Measurements from ENCODE around the gene SOWAHB. TPM values are rescaled to one million over a fixed set of nuclear protein-coding genes. Genes with fewer than 3 reads are reported as not detected.

SOWAHB gene
- total RNA-seq, 1 experiment from 2014 or later, result 6.2 TPM

- POLR2A ChIA-PET (ENCODE audit: unreplicated experiment), result interaction anchor here (0.7 kb wide), 1 partner anchor 19 kb away, joined by 8 read pairs; no protein-coding TSS in a partner anchor
- H3K36me3 ChIP-seq (ENCODE audit: low read depth), result no peaks in the 10 kb centered on the region
- H4K20me1 ChIP-seq (ENCODE audit: insufficient read depth), result no peaks in the 10 kb centered on the region
- no peak overlapping the region for H2AFZ ChIP-seq
- no peaks in the 10 kb centered on the region for H3F3A ChIP-seq (ENCODE audit: insufficient read depth, low read depth)
- H3K9me3 ChIP-seq (ENCODE audit: insufficient read depth, low read depth), result no peaks in the 10 kb centered on the region
- CTCF ChIA-PET, result no interaction called here
- H3K27ac ChIP-seq, result no peak overlapping the region
- TF ChIP-seq EZH2 (IDR thresholded peaks at IDR 0.05; ENCODE audit: low read depth) (no peak), CTCF (conservative IDR thresholded peaks at IDR 0.05) (no peak)
- no TSS peak for BruUV-seq (replicated peaks)
- intact Hi-C loops (cut with micrococcal nuclease; ENCODE audit: unreplicated experiment), result loop anchor here (5.0 kb wide), 2 partner anchors 84 to 109 kb away; no protein-coding TSS in a partner anchor
- H3K27me3 ChIP-seq (ENCODE audit: insufficient read depth, low read depth), result no peaks in the 10 kb centered on the region
- peaks cover 5% of the 10 kb centered on the region; the same call in 1 of the 2 replicates for H3K4me1 ChIP-seq (replicated peaks; ENCODE audit: insufficient read depth)
- H3K4me3 ChIP-seq, result no peak overlapping the region
- peak overlapping the region; percentile 64; the same call in 1 of the 2 replicates for H3K4me2 ChIP-seq
- no peaks in the 10 kb centered on the region for H3K9me2 ChIP-seq (ENCODE audit: insufficient read depth)
- no peak for DNase-seq
- no peaks in the 10 kb centered on the region for H3K79me2 ChIP-seq (ENCODE audit: low read depth)
Observed at GRCh38 chr4:76866641-76867040, 31.3 kb downstream of the SOWAHB start.

GRCh38 chr4:76858319-76858718 is 39.6 kb downstream of the SOWAHB start:
- Histone ChIP-seq H3F3A (ENCODE audit: insufficient read depth, low read depth) (no peaks in the 10 kb centered on the region; the same call in 1 of the 2 replicates), H3K9me2 (ENCODE audit: insufficient read depth) (no peaks in the 10 kb centered on the region), H3K4me2 (no peak overlapping the region), H3K4me1 (replicated peaks; ENCODE audit: insufficient read depth) (no peaks in the 10 kb centered on the region), H3K27me3 (ENCODE audit: insufficient read depth, low read depth) (no peaks in the 10 kb centered on the region), H4K20me1 (ENCODE audit: insufficient read depth) (no peaks in the 10 kb centered on the region), H3K9me3 (ENCODE audit: insufficient read depth, low read depth) (no peaks in the 10 kb centered on the region), H3K79me2 (ENCODE audit: low read depth) (no peaks in the 10 kb centered on the region), H2AFZ (no peak overlapping the region), H3K27ac (no peak overlapping the region), H3K36me3 (ENCODE audit: low read depth) (no peaks in the 10 kb centered on the region), H3K4me3 (no peak overlapping the region)
- CTCF ChIA-PET, result no interaction called here
- DNase-seq, result no peak
- intact Hi-C loops (cut with micrococcal nuclease; ENCODE audit: unreplicated experiment), result no loop called here
- TF ChIP-seq EZH2 (IDR thresholded peaks at IDR 0.05; ENCODE audit: low read depth) (no peak), CTCF (conservative IDR thresholded peaks at IDR 0.05) (no peak)
- POLR2A ChIA-PET (ENCODE audit: unreplicated experiment), result no interaction called here
- no TSS peak for BruUV-seq (replicated peaks)

GRCh38 chr4:76857074-76857409 is 40.9 kb downstream of the SOWAHB start:
- no peak overlapping the region for H2AFZ ChIP-seq
- CTCF ChIA-PET, result no interaction called here
- BruUV-seq (replicated peaks), result no TSS peak
- TF ChIP-seq EZH2 (IDR thresholded peaks at IDR 0.05; ENCODE audit: low read depth) (no peak), CTCF (conservative IDR thresholded peaks at IDR 0.05) (no peak)
- POLR2A ChIA-PET (ENCODE audit: unreplicated experiment), result no interaction called here
- H3K9me3 ChIP-seq (ENCODE audit: insufficient read depth, low read depth), result no peaks in the 10 kb centered on the region
- no peak for DNase-seq
- intact Hi-C loops (cut with micrococcal nuclease; ENCODE audit: unreplicated experiment), result no loop called here
- H3K9me2 ChIP-seq (ENCODE audit: insufficient read depth), result no peaks in the 10 kb centered on the region
- H3K4me3 ChIP-seq, result no peak overlapping the region
- no peak overlapping the region for H3K27ac ChIP-seq
- H3K27me3 ChIP-seq (ENCODE audit: insufficient read depth, low read depth), result no peaks in the 10 kb centered on the region
- no peaks in the 10 kb centered on the region; the same call in 1 of the 2 replicates for H3F3A ChIP-seq (ENCODE audit: insufficient read depth, low read depth)
- H3K4me1 ChIP-seq (replicated peaks; ENCODE audit: insufficient read depth), result no peaks in the 10 kb centered on the region
- H3K36me3 ChIP-seq (ENCODE audit: low read depth), result no peaks in the 10 kb centered on the region
- no peaks in the 10 kb centered on the region for H4K20me1 ChIP-seq (ENCODE audit: insufficient read depth)
- no peak overlapping the region for H3K4me2 ChIP-seq
- H3K79me2 ChIP-seq (ENCODE audit: low read depth), result no peaks in the 10 kb centered on the region
